Measurements from ENCODE around the gene STX4. TPM values are rescaled to one million over a fixed set of nuclear protein-coding genes. Genes with fewer than 3 reads are reported as not detected.

The STX4 gene
- total RNA-seq, 1 donor from 2014 or later = 26.1 TPM

DNA sequence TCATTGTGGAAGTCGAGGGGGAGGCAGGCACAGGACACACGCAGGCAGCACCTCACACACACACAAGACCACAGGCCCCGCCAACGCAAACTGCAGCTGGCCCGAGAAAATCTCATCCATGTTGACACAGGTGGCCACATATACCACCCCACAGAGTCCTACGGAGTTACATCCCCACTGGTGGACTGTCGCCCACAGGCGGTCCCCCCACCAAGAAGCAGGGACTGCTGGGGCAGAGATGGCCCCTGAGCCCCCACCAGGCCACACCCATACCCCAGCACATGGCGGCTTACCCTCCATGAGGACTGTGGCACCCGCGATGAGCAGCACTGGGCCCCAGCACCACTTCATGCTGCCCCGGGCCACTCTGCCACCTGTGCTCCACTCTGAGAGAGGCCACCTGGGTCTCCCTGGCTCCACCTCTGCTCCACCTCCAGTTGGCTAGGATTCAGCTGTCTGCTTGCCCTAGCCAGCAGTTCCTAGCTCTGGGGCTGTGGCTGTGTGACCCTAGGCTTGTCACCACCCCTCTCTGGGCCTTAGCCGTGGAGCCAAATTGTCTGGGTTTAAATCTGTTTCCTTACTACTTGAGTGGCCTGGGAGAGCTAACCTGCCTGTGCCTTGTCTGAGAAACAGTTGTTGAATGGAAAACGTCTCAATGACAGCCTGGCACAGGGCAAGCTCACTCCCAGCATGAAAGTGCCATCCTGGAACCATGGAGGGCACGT, 55.3 kb downstream of the STX4 start, which contains the start of gene PRSS53:
Gene PRSS53, minus strand, starts transcription at position 485 of the 725 bp plus-strand sequence. Its CDS starts 134 bp downstream, at position 351.
- no peak for DNase-seq (ENCODE audit: low read depth)
- TF ChIP-seq, protein P1, sequence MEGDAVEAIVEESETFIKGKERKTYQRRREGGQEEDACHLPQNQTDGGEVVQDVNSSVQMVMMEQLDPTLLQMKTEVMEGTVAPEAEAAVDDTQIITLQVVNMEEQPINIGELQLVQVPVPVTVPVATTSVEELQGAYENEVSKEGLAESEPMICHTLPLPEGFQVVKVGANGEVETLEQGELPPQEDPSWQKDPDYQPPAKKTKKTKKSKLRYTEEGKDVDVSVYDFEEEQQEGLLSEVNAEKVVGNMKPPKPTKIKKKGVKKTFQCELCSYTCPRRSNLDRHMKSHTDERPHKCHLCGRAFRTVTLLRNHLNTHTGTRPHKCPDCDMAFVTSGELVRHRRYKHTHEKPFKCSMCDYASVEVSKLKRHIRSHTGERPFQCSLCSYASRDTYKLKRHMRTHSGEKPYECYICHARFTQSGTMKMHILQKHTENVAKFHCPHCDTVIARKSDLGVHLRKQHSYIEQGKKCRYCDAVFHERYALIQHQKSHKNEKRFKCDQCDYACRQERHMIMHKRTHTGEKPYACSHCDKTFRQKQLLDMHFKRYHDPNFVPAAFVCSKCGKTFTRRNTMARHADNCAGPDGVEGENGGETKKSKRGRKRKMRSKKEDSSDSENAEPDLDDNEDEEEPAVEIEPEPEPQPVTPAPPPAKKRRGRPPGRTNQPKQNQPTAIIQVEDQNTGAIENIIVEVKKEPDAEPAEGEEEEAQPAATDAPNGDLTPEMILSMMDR (conservative IDR thresholded peaks at IDR 0.05; ENCODE audit: low read depth, low read length) = no peak
- no peak within 1 kb of the TSS for H3K4me3 ChIP-seq (ENCODE audit: low read depth, low read length)

DNA sequence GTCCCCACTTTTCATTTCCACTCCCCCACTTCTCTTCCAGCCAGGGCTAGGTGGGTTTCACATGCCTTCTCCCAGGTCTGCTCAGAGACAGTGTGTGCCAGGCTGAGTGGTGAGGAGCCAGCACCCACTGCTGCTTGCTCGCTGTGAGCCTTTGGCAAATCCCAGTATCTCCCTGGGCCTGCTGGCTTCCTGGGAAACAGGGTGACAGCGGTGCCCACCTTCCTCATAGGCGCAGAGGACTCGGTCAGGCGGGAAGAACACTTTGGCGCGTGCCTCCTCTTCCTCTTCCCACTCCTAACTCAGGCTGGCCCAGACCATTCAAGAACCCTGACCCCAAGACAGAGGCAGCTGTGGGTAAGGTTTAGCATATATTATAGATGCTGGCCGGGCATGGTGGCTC, 55.8 kb downstream of the STX4 start:
- no peak overlapping the region for H3K4me3 ChIP-seq (ENCODE audit: low read depth, low read length)
- TF ChIP-seq, protein P1 (conservative IDR thresholded peaks at IDR 0.05; ENCODE audit: low read depth, low read length) = no peak
- DNase-seq (ENCODE audit: low read depth) = no peak

Other genes with a start within 250 kb of the STX4 start
- 11.4 and 14.0 TPM in 2 replicates for gene ZNF629, start 246.4 kb upstream of the STX4 start, total RNA-seq
- gene BCL7C, start 139.5 kb upstream of the STX4 start, total RNA-seq = 57.6 and 79.1 TPM in 2 replicates
- gene CTF1, start 136.9 kb upstream of the STX4 start, total RNA-seq = 0.87 and 4.3 TPM in 2 replicates
- gene FBXL19, start 110.0 kb upstream of the STX4 start, total RNA-seq = 35.6 and 65.3 TPM in 2 replicates
- 10.4 and 37.6 TPM in 2 replicates for gene ORAI3, start 84.5 kb upstream of the STX4 start, total RNA-seq
- gene SETD1A, start 75.8 kb upstream of the STX4 start, total RNA-seq = 4.7 and 5.5 TPM in 2 replicates
- 22.9 and 24.2 TPM in 2 replicates for gene HSD3B7, start 48.4 kb upstream of the STX4 start, total RNA-seq
- gene STX1B, start 22.9 kb upstream of the STX4 start, total RNA-seq = 0.40 and 0.58 TPM in 2 replicates
- gene ZNF668, start 40.7 kb downstream of the STX4 start, total RNA-seq = 11.1 and 18.3 TPM in 2 replicates
- 12.7 and 13.5 TPM in 2 replicates for gene ZNF646, start 40.9 kb downstream of the STX4 start, total RNA-seq
- 0.58 and 2.2 TPM in 2 replicates for gene PRSS53, start 55.4 kb downstream of the STX4 start, total RNA-seq
- 129 and 214 TPM in 2 replicates for gene VKORC1, start 61.2 kb downstream of the STX4 start, total RNA-seq
- 78.2 and 80.3 TPM in 2 replicates for gene BCKDK, start 74.8 kb downstream of the STX4 start, total RNA-seq
- 38.3 and 43.7 TPM in 2 replicates for gene KAT8, start 84.1 kb downstream of the STX4 start, total RNA-seq
- gene PRSS8, start 102.2 kb downstream of the STX4 start, total RNA-seq = 27.4 and 53.6 TPM in 2 replicates
- 0.29 and 1.3 TPM in 2 replicates for gene PRSS36, start 116.5 kb downstream of the STX4 start, total RNA-seq
- 67.2 and 83.8 TPM in 2 replicates for gene FUS, start 146.6 kb downstream of the STX4 start, total RNA-seq
- 22.0 and 43.5 TPM in 2 replicates for gene PYCARD, start 169.2 kb downstream of the STX4 start, total RNA-seq
- gene TRIM72, start 180.6 kb downstream of the STX4 start, total RNA-seq = not detected in 2 replicates
- not detected in 2 replicates for gene PYDC1, start 183.6 kb downstream of the STX4 start, total RNA-seq
- 0.06 and 0.72 TPM in 2 replicates for gene ITGAM, start 226.4 kb downstream of the STX4 start, total RNA-seq